GM18498 (cell line): ENCODE results near the gene CCDC196.

Experiments
- ATAC-seq: cut with Tn5 transposase; IDR thresholded peaks from one replicate; pipeline ENCODE4 v1.9.1; 2021; ENCODE audit warnings: mild to moderate bottlenecking, moderate library complexity; ENCODE audit not compliant: unreplicated experiment

The CCDC196 gene

GRCh38 chr14:66485910-66486421 lies at the start of gene CCDC196:
TSS of gene CCDC196 (plus strand) at chr14:66486371. CDS start at chr14:66486503, 132 bp downstream.
- no peak for ATAC-seq

- ATAC-seq, result no peak
These were observed 45.4 kb upstream of the CCDC196 start for GRCh38 chr14:66440801-66441200.

- ATAC-seq, result no peak
These were observed 43.1 kb upstream of the CCDC196 start for GRCh38 chr14:66442953-66443571.

GRCh38 chr14:66443785-66444184 lies 42.4 kb upstream of the CCDC196 start:
- no peak for ATAC-seq

- no peak for ATAC-seq
These were observed 41.8 kb upstream of the CCDC196 start for GRCh38 chr14:66444271-66444927.

GRCh38 chr14:66445936-66446335 lies 40.2 kb upstream of the CCDC196 start:
- ATAC-seq, result no peak

- no peak for ATAC-seq
These were observed 32.7 kb upstream of the CCDC196 start for GRCh38 chr14:66453469-66453868.

- ATAC-seq, result no peak
These were observed 26.6 kb upstream of the CCDC196 start for GRCh38 chr14:66459603-66460002.

GRCh38 chr14:66464261-66464660 lies 21.9 kb upstream of the CCDC196 start:
- ATAC-seq, result no peak

GRCh38 chr14:66468778-66469367 lies 17.3 kb upstream of the CCDC196 start:
- no peak for ATAC-seq

GRCh38 chr14:66471584-66471983 lies 14.6 kb upstream of the CCDC196 start:
- ATAC-seq, result no peak

- ATAC-seq, result no peak
These were observed 13.9 kb upstream of the CCDC196 start for GRCh38 chr14:66472251-66472650.

GRCh38 chr14:66473223-66473622 lies 12.9 kb upstream of the CCDC196 start:
- no peak for ATAC-seq

GRCh38 chr14:66476964-66477363 lies 9.2 kb upstream of the CCDC196 start:
- no peak for ATAC-seq

GRCh38 chr14:66477567-66477966 lies 8.6 kb upstream of the CCDC196 start:
- no peak for ATAC-seq

GRCh38 chr14:66482873-66483272 lies 3.3 kb upstream of the CCDC196 start:
- ATAC-seq, result no peak

GRCh38 chr14:66483322-66483721 lies 2.8 kb upstream of the CCDC196 start:
- ATAC-seq, result no peak

GRCh38 chr14:66485029-66485428 lies 1.1 kb upstream of the CCDC196 start:
- no peak for ATAC-seq

GRCh38 chr14:66487164-66487563 lies 993 bp downstream of the CCDC196 start:
- no peak for ATAC-seq

GRCh38 chr14:66490143-66491111 lies 4.3 kb downstream of the CCDC196 start:
- ATAC-seq, result no peak

- ATAC-seq, result no peak
These were observed 7.6 kb downstream of the CCDC196 start for GRCh38 chr14:66493750-66494149.
